ENCODE data around the gene RPS21.

Gene RPS21

GRCh38 chr20:62402456-62403150 is 15.7 kb downstream of the RPS21 start:
- TF ChIP-seq, protein P1, sequence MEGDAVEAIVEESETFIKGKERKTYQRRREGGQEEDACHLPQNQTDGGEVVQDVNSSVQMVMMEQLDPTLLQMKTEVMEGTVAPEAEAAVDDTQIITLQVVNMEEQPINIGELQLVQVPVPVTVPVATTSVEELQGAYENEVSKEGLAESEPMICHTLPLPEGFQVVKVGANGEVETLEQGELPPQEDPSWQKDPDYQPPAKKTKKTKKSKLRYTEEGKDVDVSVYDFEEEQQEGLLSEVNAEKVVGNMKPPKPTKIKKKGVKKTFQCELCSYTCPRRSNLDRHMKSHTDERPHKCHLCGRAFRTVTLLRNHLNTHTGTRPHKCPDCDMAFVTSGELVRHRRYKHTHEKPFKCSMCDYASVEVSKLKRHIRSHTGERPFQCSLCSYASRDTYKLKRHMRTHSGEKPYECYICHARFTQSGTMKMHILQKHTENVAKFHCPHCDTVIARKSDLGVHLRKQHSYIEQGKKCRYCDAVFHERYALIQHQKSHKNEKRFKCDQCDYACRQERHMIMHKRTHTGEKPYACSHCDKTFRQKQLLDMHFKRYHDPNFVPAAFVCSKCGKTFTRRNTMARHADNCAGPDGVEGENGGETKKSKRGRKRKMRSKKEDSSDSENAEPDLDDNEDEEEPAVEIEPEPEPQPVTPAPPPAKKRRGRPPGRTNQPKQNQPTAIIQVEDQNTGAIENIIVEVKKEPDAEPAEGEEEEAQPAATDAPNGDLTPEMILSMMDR (IDR thresholded peaks at IDR 0.05; ENCODE audit: low read depth, low read length, missing control alignments), result no peak
- H3K4me3 ChIP-seq (ENCODE audit: low read depth, low read length), result no peak overlapping the region
- in situ Hi-C loops (cut with HindIII; ENCODE audit: low sequenced_read_pairs), result no loop called here
- no peak for DNase-seq (ENCODE audit: low read depth)

GRCh38 chr20:62403331-62403730 is 16.4 kb downstream of the RPS21 start:
- TF ChIP-seq, protein P1 (IDR thresholded peaks at IDR 0.05; ENCODE audit: low read depth, low read length, missing control alignments), result no peak
- in situ Hi-C loops (cut with HindIII; ENCODE audit: low sequenced_read_pairs), result no loop called here
- no peak overlapping the region for H3K4me3 ChIP-seq (ENCODE audit: low read depth, low read length)
- DNase-seq (ENCODE audit: low read depth), result no peak

DNA sequence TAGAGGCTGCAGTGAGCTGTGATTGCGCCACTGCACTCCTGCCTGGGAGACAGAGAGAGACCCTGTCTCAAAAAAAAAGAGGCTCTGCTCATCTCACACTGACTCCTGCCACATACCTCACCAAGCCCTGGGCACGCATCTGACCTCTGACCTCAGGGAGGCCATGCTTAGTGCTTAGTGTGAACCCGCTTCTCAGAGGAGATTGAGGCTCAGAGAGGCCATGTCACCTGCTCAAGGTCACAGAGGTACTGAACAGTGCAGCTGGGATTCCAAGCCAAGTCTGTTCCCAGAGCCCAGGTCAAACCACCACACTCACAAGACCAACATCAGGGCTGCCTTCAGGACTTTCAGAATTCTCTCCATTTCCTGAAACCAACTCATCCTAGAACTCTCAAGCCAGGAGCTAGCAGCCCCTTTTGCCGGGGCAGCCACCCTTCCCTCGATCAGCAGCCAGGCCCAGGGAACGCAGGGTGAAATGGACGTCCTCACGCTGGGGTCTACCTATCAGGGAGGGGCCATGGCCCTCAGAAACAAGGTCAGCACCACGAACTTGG is 17.3 kb downstream of the RPS21 start:
- in situ Hi-C loops (cut with HindIII; ENCODE audit: low sequenced_read_pairs), result no loop called here
- DNase-seq (ENCODE audit: low read depth), result no peak

DNA sequence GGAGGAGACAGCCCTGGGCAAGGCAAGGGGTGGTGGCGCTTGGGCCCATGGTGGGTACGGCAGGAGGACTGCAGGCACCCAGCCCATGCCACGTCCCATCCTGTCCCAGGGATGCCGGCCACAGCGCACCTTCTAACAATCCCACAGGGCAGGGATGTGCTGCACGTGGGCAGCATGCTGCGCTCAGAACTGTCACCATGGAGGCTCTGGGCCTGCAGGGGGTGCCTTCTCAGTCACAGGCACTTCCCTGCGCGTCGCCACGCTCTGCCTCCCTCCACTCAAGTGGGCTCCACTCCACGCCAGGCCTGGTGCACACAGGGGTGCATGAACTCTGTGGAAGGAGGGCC is 17.8 kb downstream of the RPS21 start:
- no peak overlapping the region for H3K4me3 ChIP-seq (ENCODE audit: low read depth, low read length)

More for the DNA sequence above, 17.3 kb downstream of the RPS21 start:
- TF ChIP-seq, protein P1 (IDR thresholded peaks at IDR 0.05; ENCODE audit: low read depth, low read length, missing control alignments), result no peak
- no peak overlapping the region for H3K4me3 ChIP-seq (ENCODE audit: low read depth, low read length)

DNA sequence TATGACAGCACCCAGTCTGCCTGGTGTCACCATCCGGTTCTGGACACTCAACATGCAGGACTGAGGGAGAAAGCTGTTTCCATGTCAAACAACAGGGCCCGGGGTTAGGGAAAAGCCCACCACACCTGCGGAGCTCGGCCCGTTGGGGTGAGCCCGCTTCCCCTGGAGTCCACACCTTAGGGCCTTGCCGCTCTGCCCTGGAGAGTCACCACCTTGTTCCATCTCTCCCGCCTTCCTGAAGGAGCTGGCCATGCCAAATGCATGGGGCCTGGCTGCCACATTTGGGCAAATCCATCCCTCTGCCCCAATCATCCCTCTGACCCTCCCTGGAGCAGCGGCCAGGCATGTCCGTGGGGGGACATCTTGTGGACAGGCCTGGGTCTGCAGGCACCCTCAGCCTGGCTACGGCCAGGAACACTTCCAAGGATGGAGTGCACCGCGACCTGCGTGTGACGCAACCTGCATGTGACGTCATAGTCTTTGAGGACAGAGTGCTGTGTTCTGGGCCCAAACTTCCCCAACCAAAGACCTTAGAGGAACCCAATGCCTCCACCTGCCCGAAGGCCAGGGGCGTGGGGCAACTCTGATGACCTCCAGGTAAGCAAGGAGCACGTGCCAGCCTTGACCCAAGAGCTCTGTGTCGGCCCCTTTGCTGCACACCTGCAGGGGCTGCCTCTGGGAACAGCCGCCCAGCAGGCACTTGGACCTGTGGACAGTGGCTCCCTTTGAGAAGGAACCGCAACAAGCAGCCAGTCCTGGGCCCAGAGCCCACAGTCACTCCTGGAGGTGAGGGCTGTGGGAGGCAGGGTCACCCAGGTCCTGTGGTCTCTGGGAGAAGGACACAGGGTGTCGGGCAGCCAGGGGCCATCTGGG is 18.4 kb downstream of the RPS21 start:
- in situ Hi-C loops (cut with HindIII; ENCODE audit: low sequenced_read_pairs), result no loop called here
- DNase-seq (ENCODE audit: low read depth), result peak; percentile 27
- TF ChIP-seq, protein P1 (IDR thresholded peaks at IDR 0.05; ENCODE audit: low read depth, low read length, missing control alignments), result peak; percentile 74
- H3K4me3 ChIP-seq (ENCODE audit: low read depth, low read length), result no peak overlapping the region

More for the DNA sequence above, 17.8 kb downstream of the RPS21 start:
- DNase-seq (ENCODE audit: low read depth), result no peak
- TF ChIP-seq, protein P1 (IDR thresholded peaks at IDR 0.05; ENCODE audit: low read depth, low read length, missing control alignments), result no peak
- in situ Hi-C loops (cut with HindIII; ENCODE audit: low sequenced_read_pairs), result no loop called here

DNA sequence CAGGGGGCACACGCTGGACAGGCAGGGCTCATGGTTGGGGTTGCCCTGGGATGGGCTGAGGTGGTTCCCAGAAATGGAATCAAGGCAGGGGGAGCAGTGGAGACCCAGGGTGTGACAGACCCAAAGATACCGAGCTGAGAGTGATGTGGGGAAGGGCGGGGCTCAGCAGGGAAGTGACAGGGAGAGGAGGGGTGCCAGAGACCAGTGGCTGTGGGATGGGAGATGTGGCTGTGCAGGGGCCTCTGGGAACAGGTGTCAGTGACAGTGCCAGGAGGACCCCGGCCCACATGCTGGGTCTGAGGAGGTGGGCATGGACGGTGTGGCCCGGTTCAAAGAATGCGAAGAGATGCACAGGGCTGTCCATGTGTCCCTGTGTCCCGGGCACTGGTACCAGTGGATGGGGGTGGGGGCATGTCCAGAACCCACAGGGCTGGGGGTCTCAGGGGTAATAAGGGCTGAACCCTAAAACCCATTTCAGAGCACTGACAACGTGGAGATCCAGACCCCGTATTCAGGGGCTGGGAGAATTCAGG is 19.1 kb downstream of the RPS21 start:
- TF ChIP-seq, protein P1 (IDR thresholded peaks at IDR 0.05; ENCODE audit: low read depth, low read length, missing control alignments), result no peak
- peak overlapping the region; percentile 54 for H3K4me3 ChIP-seq (ENCODE audit: low read depth, low read length)
- in situ Hi-C loops (cut with HindIII; ENCODE audit: low sequenced_read_pairs), result no loop called here
- no peak for DNase-seq (ENCODE audit: low read depth)
